ENCODE measurements around the gene ZNF74. TPM values are rescaled to one million over a fixed set of nuclear protein-coding genes. Genes with fewer than 3 reads are reported as not detected.
"Not testable (repeated sequence)": the region's sequence is repeated elsewhere in the genome, so short reads cannot be mapped to it uniquely, and the experiment has no call there.

The ZNF74 gene
- polyA plus RNA-seq, 1 donor from 2014 or later: 75.6 TPM

GRCh38 chr22:20407829-20408228 is 13.9 kb downstream of the ZNF74 start:
- H4K20me1 ChIP-seq (ENCODE audit: insufficient read depth): no peaks in the 10 kb centered on the region
- no peak overlapping the region for H3K9ac ChIP-seq (ENCODE audit: low read length)
- H3K4me2 ChIP-seq (ENCODE audit: low read length): no peak overlapping the region
- no peaks in the 10 kb centered on the region for H3K27me3 ChIP-seq (ENCODE audit: insufficient read depth, low read depth, low read length)
- TF ChIP-seq RAD21 (conservative IDR thresholded peaks at IDR 0.05) (no peak), EZH2 (IDR thresholded peaks at IDR 0.05; ENCODE audit: borderline replicate concordance, insufficient read depth, low read length, poor library complexity, severe bottlenecking) (no peak), MXI1 (conservative IDR thresholded peaks at IDR 0.05; ENCODE audit: poor library complexity, severe bottlenecking) (no peak), SMC3 (conservative IDR thresholded peaks at IDR 0.05; ENCODE audit: poor library complexity) (no peak), REST (IDR thresholded peaks at IDR 0.05; ENCODE audit: borderline replicate concordance) (no peak), TAF1 (IDR thresholded peaks at IDR 0.05; ENCODE audit: low read depth) (no peak), POLR2AphosphoS5 (IDR thresholded peaks at IDR 0.05) (no peak), EP300 (conservative IDR thresholded peaks at IDR 0.05; ENCODE audit: poor library complexity, severe bottlenecking) (no peak), CTCF (IDR thresholded peaks at IDR 0.05; ENCODE audit: poor library complexity, severe bottlenecking) (no peak)
- H3K4me3 ChIP-seq (ENCODE audit: low read length): no peak overlapping the region
- H3K36me3 ChIP-seq (ENCODE audit: insufficient read depth, low read length): no peaks in the 10 kb centered on the region
- H3K27ac ChIP-seq (ENCODE audit: low read length): no peak overlapping the region
- no peaks in the 10 kb centered on the region for H3K79me2 ChIP-seq (replicated peaks; ENCODE audit: insufficient read depth, low read length)
- no peaks in the 10 kb centered on the region for H3F3A ChIP-seq (ENCODE audit: insufficient read depth, low read length, poor library complexity, severe bottlenecking)
- no peaks in the 10 kb centered on the region for H3K9me3 ChIP-seq (ENCODE audit: low read length)
- H2AFZ ChIP-seq (ENCODE audit: low read depth, low read length): no peak overlapping the region
- no peaks in the 10 kb centered on the region for H3K9me2 ChIP-seq (ENCODE audit: insufficient read depth, low read length)

- Histone ChIP-seq H2AFZ (ENCODE audit: low read depth, low read length) (no peak overlapping the region), H3K4me2 (ENCODE audit: low read length) (no peak overlapping the region), H3K9ac (ENCODE audit: low read length) (no peak overlapping the region), H3K36me3 (ENCODE audit: insufficient read depth, low read length) (no peaks in the 10 kb centered on the region), H3K79me2 (replicated peaks; ENCODE audit: insufficient read depth, low read length) (no peaks in the 10 kb centered on the region), H3K9me2 (ENCODE audit: insufficient read depth, low read length) (no peaks in the 10 kb centered on the region), H3K27ac (ENCODE audit: low read length) (no peak overlapping the region), H3K27me3 (ENCODE audit: insufficient read depth, low read depth, low read length) (no peaks in the 10 kb centered on the region), H3K4me3 (ENCODE audit: low read length) (no peak overlapping the region), H4K20me1 (ENCODE audit: insufficient read depth) (no peaks in the 10 kb centered on the region), H3K9me3 (ENCODE audit: low read length) (no peaks in the 10 kb centered on the region), H3F3A (ENCODE audit: insufficient read depth, low read length, poor library complexity, severe bottlenecking) (no peaks in the 10 kb centered on the region)
- TF ChIP-seq CTCF (IDR thresholded peaks at IDR 0.05; ENCODE audit: poor library complexity, severe bottlenecking) (no peak), RAD21 (conservative IDR thresholded peaks at IDR 0.05) (no peak), SMC3 (conservative IDR thresholded peaks at IDR 0.05; ENCODE audit: poor library complexity) (no peak), EP300 (conservative IDR thresholded peaks at IDR 0.05; ENCODE audit: poor library complexity, severe bottlenecking) (no peak), TAF1 (IDR thresholded peaks at IDR 0.05; ENCODE audit: low read depth) (no peak), REST (IDR thresholded peaks at IDR 0.05; ENCODE audit: borderline replicate concordance) (no peak), MXI1 (conservative IDR thresholded peaks at IDR 0.05; ENCODE audit: poor library complexity, severe bottlenecking) (no peak), EZH2 (IDR thresholded peaks at IDR 0.05; ENCODE audit: borderline replicate concordance, insufficient read depth, low read length, poor library complexity, severe bottlenecking) (no peak), POLR2AphosphoS5 (IDR thresholded peaks at IDR 0.05) (no peak)
Measured at GRCh38 chr22:20408891-20409290, 14.9 kb downstream of the ZNF74 start.

GRCh38 chr22:20409385-20409784 is 15.4 kb downstream of the ZNF74 start:
- not testable (repeated sequence) for H3K4me3 ChIP-seq (ENCODE audit: low read length); H2AFZ ChIP-seq (ENCODE audit: low read depth, low read length); H4K20me1 ChIP-seq (ENCODE audit: insufficient read depth); H3K27ac ChIP-seq (ENCODE audit: low read length); H3K27me3 ChIP-seq (ENCODE audit: insufficient read depth, low read depth, low read length); H3F3A ChIP-seq (ENCODE audit: insufficient read depth, low read length, poor library complexity, severe bottlenecking); H3K36me3 ChIP-seq (ENCODE audit: insufficient read depth, low read length); H3K79me2 ChIP-seq (replicated peaks; ENCODE audit: insufficient read depth, low read length); H3K9me2 ChIP-seq (ENCODE audit: insufficient read depth, low read length); H3K9ac ChIP-seq (ENCODE audit: low read length); H3K4me2 ChIP-seq (ENCODE audit: low read length); H3K9me3 ChIP-seq (ENCODE audit: low read length)

Data from neural cell (in vitro differentiated cells).